GM12865 (cell line): ENCODE results near the gene MIOX.
A peak's percentile ranks its signal among the peaks of the same experiment; 100 is the strongest.

Experiments
- DNase-seq: peaks from one replicate; pipeline ENCODE4 v3.0.0; 2010; ENCODE audit warnings: low read depth
- H3K4me3 ChIP-seq: 2 replicates; pipeline ENCODE4 v1.5.1; 2011; ENCODE audit warnings: mild to moderate bottlenecking, low read depth, low read length, control low read depth
- TF ChIP-seq, protein P1 (sequence below): IDR thresholded peaks from 2 replicates; pipeline ENCODE4 v1.5.1; 2011; ENCODE audit warnings: low read length, control low read depth, low read depth, inconsistent platforms; ENCODE audit not compliant: insufficient read depth; ENCODE audit errors: missing control alignments

The MIOX gene

DNA sequence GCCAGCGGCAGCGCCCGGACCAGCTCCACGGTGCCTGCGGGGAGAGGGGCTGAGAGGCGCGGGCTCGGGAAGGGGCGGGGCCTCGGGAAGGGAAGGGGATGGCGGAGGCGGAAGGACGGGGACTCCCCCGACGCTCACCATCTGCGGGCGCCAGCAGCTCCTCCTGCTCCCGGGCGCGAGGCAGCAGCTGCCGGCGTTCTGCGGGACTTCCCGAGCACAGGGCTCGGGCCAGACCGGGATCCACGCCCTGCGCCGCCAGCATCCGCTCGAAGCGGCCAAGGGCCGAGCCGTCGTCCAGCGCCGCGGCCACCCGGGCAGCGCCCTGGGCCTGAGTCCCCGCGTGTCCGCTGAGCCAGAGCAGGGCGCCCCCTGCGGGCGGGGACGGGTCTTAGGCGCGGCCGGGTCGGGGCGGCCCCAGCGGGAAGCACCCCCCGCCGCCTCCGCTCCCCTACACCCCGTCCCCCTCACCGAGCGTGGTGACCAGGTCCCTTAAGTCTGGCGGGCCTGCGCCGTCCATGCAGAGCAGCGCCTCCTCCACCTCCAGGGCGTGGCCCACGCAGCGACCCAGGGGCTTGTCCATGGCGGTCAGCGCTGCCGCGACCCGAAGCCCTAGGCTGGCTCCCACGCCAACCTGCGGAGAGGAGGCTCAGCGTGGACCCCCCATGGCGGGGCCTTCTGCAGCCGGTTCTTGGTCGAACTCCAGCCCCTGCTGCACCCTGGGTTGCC is 39.6 kb downstream of the MIOX start:
- TF ChIP-seq, protein P1, sequence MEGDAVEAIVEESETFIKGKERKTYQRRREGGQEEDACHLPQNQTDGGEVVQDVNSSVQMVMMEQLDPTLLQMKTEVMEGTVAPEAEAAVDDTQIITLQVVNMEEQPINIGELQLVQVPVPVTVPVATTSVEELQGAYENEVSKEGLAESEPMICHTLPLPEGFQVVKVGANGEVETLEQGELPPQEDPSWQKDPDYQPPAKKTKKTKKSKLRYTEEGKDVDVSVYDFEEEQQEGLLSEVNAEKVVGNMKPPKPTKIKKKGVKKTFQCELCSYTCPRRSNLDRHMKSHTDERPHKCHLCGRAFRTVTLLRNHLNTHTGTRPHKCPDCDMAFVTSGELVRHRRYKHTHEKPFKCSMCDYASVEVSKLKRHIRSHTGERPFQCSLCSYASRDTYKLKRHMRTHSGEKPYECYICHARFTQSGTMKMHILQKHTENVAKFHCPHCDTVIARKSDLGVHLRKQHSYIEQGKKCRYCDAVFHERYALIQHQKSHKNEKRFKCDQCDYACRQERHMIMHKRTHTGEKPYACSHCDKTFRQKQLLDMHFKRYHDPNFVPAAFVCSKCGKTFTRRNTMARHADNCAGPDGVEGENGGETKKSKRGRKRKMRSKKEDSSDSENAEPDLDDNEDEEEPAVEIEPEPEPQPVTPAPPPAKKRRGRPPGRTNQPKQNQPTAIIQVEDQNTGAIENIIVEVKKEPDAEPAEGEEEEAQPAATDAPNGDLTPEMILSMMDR = peak; percentile 72
- H3K4me3 ChIP-seq = peak overlapping the region; percentile 68
- DNase-seq = peak; percentile 93

DNA sequence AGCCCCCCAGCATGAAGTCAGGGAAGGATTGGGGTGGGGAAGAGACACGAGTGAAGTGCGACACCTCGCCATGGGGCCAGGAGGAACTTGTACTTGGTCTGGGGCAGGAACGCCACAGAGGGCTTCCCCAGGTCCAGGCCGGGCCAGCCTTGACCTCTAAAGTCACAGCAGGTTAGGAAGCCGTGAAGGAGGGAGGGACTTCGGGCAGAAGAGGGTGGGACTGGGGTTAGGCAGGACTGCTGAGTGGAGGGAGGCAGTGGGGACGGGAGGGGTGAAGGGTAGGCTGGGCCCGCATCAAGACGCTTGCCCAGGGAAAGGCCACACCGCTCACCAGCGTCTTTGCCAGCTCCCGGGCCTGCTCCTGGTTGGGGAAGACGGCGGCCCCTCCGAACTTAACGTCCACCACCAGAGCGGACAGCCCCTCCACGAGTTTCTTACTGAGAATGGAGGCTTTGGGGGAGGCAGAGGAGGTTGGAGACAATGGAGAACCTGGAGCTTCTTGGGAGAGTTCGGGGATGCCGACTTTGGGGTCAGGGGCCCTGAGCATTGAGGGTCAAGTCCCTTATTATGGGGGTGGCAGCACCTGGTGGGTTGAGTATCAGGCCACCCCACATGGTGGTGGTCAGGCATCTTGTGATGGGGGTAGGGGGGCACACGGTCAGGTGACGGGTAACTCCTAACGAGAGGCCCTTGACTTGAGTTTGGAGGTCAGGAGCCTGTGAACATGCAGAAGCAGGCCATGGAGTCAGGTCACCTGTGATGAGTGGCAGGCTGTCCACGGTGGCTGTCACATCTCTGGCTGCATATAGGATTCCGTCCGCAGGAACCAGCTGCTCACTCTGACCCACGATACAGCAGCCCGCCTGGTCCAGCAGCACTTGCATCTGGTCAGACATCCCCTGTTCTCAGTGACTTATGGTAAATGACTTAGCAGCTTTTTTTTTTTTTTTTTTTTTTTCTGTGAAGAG is 40.5 kb downstream of the MIOX start:
- TF ChIP-seq, protein P1 = no peak
- DNase-seq = peak; percentile 92
- H3K4me3 ChIP-seq = peak overlapping the region; percentile 68

DNA sequence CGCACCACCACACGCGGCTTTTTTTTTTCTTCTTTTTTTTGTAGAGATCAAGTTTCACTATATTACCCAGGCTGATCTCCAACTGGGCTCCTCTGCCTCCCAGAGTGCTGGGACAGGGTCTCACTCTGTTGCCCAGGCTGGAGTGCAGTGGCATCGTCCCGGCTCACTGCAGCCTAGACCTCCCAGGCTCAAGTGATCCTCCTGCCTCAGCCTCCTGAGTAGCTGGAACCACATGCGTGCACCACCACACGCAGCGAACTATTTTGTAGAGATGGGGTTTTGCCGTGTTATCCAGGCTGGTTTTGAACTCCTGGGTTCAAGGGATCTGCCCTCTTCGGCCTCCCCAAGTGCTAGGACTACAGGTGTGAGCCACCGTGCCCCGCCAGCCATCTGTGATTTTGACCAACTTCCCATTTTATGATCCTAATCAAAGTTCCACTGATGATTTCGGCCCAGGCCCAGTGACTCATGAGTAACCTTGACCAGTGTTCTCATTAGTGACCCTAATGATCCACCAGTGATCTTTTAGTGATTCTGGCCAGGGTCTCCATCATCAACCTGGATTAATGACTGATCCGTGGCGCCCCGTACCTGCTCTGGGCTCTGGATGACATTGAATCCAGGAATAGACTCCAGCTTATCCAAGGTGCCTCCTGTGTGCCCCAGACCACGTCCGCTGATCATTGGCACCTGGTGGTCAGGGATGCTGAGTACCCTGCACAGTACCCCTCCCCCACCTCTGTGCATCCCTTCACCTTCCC is 41.4 kb downstream of the MIOX start:
- TF ChIP-seq, protein P1 = no peak
- H3K4me3 ChIP-seq = peak overlapping the region; percentile 100
- no peak for DNase-seq

DNA sequence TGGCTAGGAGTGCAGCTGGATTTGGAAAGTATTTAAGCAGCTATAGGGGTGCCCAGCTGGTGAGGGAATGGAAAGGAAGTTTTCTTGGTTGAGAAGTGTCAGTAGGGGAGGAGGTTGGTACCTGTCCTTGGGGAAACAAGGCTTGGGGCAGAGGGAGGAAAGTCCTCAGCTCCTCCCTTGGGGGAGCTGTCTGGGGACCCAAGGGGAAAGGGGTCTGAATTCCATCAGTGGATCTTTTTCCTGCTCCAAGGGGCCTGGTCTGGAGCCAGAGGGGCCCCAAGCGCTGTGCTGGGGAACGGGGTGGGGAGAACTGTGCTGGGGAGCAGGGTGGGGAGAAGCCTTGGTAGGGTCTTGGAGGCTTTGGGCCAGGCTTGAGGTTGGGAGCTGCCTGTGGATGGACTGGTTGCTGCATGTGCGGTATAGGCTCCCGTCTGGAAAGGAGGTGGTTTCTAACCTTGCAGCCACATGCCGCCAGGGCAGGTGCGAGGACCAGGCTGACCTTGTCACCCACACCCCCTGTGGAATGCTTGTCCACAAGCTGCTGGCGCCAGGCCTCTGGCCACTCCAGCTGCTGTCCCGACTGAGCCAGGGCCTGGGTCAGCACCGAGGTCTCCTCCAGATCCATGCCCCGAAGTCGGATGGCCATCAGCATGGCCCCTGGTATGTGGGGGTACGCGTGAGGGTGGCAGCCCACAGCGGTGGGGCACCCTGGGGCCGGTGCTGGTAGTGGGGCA is 42.2 kb downstream of the MIOX start:
- peak; percentile 44 for DNase-seq
- H3K4me3 ChIP-seq = peak overlapping the region; percentile 100
- TF ChIP-seq, protein P1 = no peak

DNA sequence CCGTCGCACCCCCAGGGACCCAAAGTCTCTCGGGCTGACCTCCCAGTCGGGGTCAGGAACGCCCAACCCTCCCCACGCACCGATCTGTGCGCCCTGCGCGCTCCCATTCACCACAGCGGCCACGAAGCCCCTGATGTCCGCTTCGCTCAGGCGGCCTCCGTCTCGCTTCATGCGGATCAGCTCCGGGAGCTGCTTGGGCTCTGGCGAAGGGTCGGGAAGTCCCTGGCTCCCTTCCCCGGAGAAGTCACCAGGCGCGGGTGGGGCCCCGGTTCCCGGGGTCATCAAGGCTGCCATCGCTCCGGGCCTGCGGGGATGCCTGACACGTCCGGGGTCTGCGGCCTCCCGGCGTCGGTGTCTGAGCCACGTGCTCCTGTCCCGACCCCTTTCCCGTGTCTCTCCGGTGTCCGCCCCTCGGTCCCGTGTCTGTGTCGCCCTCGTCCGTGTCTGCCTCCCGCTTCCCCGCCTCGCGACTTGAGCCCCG is 42.8 kb downstream of the MIOX start:
- TF ChIP-seq, protein P1 = no peak
- no peak for DNase-seq
- H3K4me3 ChIP-seq = peak overlapping the region; percentile 100
